H9 (cell line): Measurements from ENCODE around the gene CYB5B. TPM values are rescaled to one million over a fixed set of nuclear protein-coding genes. Genes with fewer than 3 reads are reported as not detected.
A peak's percentile ranks its signal among the peaks of the same experiment; 100 is the strongest.

ENCODE experiments used
- DNase-seq: peaks from one replicate; pipeline ENCODE4 v3.0.0-alpha.2; 2017
- H2AFZ ChIP-seq: one replicate; pipeline ENCODE4 v1.6.1; 2013; ENCODE audit warnings: mild to moderate bottlenecking, low read length, control low read depth, moderate library complexity
- H2AK5ac ChIP-seq: 2 replicates; pipeline ENCODE4 v1.6.1; 2013; ENCODE audit warnings: low read length, control low read depth, mixed read lengths; ENCODE audit not compliant: insufficient read length
- H2BK120ac ChIP-seq: one replicate; pipeline ENCODE4 v1.6.1; 2013; ENCODE audit warnings: low read depth, mild to moderate bottlenecking, low read length, control low read depth, inconsistent platforms; ENCODE audit not compliant: poor library complexity, severe bottlenecking
- H2BK12ac ChIP-seq: 2 replicates; pipeline ENCODE4 v1.6.1; 2013; ENCODE audit warnings: low read length, control low read depth, mixed read lengths, low read depth; ENCODE audit not compliant: insufficient read length
- H2BK15ac ChIP-seq: 2 replicates; pipeline ENCODE4 v1.6.1; 2013; ENCODE audit warnings: low read depth, low read length, control low read depth
- H2BK20ac ChIP-seq: one replicate; pipeline ENCODE4 v1.6.1; 2013; ENCODE audit warnings: low read depth, mild to moderate bottlenecking, low read length, control low read depth, inconsistent platforms; ENCODE audit not compliant: poor library complexity, severe bottlenecking
- H2BK5ac ChIP-seq: 2 replicates; pipeline ENCODE4 v1.6.1; 2013; ENCODE audit warnings: low read length, control low read depth, mixed read lengths; ENCODE audit not compliant: insufficient read length
- H3K14ac ChIP-seq: 2 replicates; pipeline ENCODE4 v1.6.1; 2013; ENCODE audit warnings: low read length, control low read depth; ENCODE audit not compliant: insufficient read depth
- H3K18ac ChIP-seq: 2 replicates; pipeline ENCODE4 v1.6.1; 2013; ENCODE audit warnings: low read depth, mild to moderate bottlenecking, mixed read lengths, low read length, control low read depth; ENCODE audit not compliant: insufficient read length
- H3K23ac ChIP-seq: 2 replicates; pipeline ENCODE4 v1.6.1; 2013; ENCODE audit warnings: low read length, control low read depth, mixed read lengths, low read depth; ENCODE audit not compliant: insufficient read length
- H3K23me2 ChIP-seq: 2 replicates; pipeline ENCODE4 v1.6.1; 2013; ENCODE audit warnings: low read depth, mild to moderate bottlenecking, mixed read lengths, low read length, control low read depth; ENCODE audit not compliant: insufficient read length, poor library complexity, severe bottlenecking
- H3K27ac ChIP-seq: 2 replicates; pipeline ENCODE4 v1.5.1; 2013; ENCODE audit warnings: low read length, control low read depth, mixed read lengths, low read depth; ENCODE audit not compliant: insufficient read length
- H3K27me3 ChIP-seq: 2 replicates; pipeline ENCODE4 v1.6.1; 2013; ENCODE audit warnings: low read length, control low read depth, inconsistent platforms; ENCODE audit not compliant: insufficient read depth
- H3K4ac ChIP-seq: 2 replicates; pipeline ENCODE4 v1.6.1; 2013; ENCODE audit warnings: low read depth, mild to moderate bottlenecking, control low read depth, inconsistent platforms, low read length, moderate library complexity
- H3K4me1 ChIP-seq: 2 replicates; pipeline ENCODE4 v1.6.1; 2013; ENCODE audit warnings: low read length, control low read depth, inconsistent platforms; ENCODE audit not compliant: insufficient read depth
- H3K4me2 ChIP-seq: 2 replicates; pipeline ENCODE4 v1.6.1; 2013; ENCODE audit warnings: low read length, control low read depth, mixed read lengths; ENCODE audit not compliant: insufficient read length, insufficient read depth
- H3K56ac ChIP-seq: 2 replicates; pipeline ENCODE4 v1.6.1; 2013; ENCODE audit warnings: low read depth, mild to moderate bottlenecking, mixed read lengths, low read length, control low read depth; ENCODE audit not compliant: insufficient read length
- H3K79me1 ChIP-seq: 2 replicates; pipeline ENCODE4 v1.6.1; 2013; ENCODE audit warnings: low read depth, mild to moderate bottlenecking, moderate library complexity, low read length, control low read depth, inconsistent platforms; ENCODE audit not compliant: insufficient read depth, poor library complexity, severe bottlenecking
- H3K79me2 ChIP-seq: 2 replicates; pipeline ENCODE4 v1.6.1; 2013; ENCODE audit warnings: low read length, control low read depth, inconsistent platforms; ENCODE audit not compliant: insufficient read depth
- H3K9ac ChIP-seq: 2 replicates; pipeline ENCODE4 v1.6.1; 2013; ENCODE audit warnings: low read length, control low read depth, mixed read lengths; ENCODE audit not compliant: insufficient read length; ENCODE audit errors: extremely low read depth
- H3K9me3 ChIP-seq: one replicate; pipeline ENCODE4 v1.6.1; 2013; ENCODE audit warnings: low read depth, low read length, inconsistent platforms; ENCODE audit not compliant: control insufficient read depth
- H3T11ph ChIP-seq: one replicate; pipeline ENCODE4 v1.6.1; 2013; ENCODE audit warnings: mild to moderate bottlenecking, low read length, control low read depth, inconsistent platforms
- H4K20me1 ChIP-seq: one replicate; pipeline ENCODE4 v1.6.1; 2013; ENCODE audit not compliant: control insufficient read depth, insufficient read length, insufficient read depth
- H4K5ac ChIP-seq: 2 replicates; pipeline ENCODE4 v1.6.1; 2013; ENCODE audit warnings: low read depth, mild to moderate bottlenecking, mixed read lengths, low read length, control low read depth; ENCODE audit not compliant: insufficient read length
- H4K8ac ChIP-seq: replicated peaks from 2 replicates; pipeline ENCODE4 v1.6.1; 2013; ENCODE audit warnings: low read length, control low read depth, mixed read lengths, low read depth; ENCODE audit not compliant: insufficient read length
- H4K91ac ChIP-seq: 2 replicates; pipeline ENCODE4 v1.6.1; 2013; ENCODE audit warnings: low read depth, mild to moderate bottlenecking, moderate library complexity, mixed read lengths, low read length, control low read depth; ENCODE audit not compliant: insufficient read length
- H3K27ac Mint-ChIP-seq, 3 experiments: 2 replicates in 2 of 3; 3 replicates in 1 of 3; pipeline ENCODE4 v1.8.0; 2020 to 2021; ENCODE audit warnings: mixed read lengths in 3 of 3, mild to moderate bottlenecking in 1 of 3, moderate library complexity in 1 of 3
- H3K27me3 Mint-ChIP-seq: 2 replicates; pipeline ENCODE4 v1.8.0; 2021; ENCODE audit warnings: low read depth, mild to moderate bottlenecking, moderate library complexity, mixed read lengths
- H3K36me3 Mint-ChIP-seq, 3 experiments: 2 replicates in 2 of 3; 3 replicates in 1 of 3; pipeline ENCODE4 v1.8.0; 2020 to 2021; ENCODE audit warnings: low read depth in 3 of 3, mixed read lengths in 3 of 3; ENCODE audit not compliant: insufficient read depth in 1 of 3
- H3K4me1 Mint-ChIP-seq, 2 experiments: 2 replicates each; pipeline ENCODE4 v1.8.0; 2020; ENCODE audit warnings: mixed read lengths in 2 of 2
- H3K4me3 Mint-ChIP-seq, 2 experiments: 2 replicates in 1 of 2; 3 replicates in 1 of 2; pipeline ENCODE4 v1.8.0; 2020 to 2021; ENCODE audit warnings: mild to moderate bottlenecking in 2 of 2, mixed read lengths in 2 of 2, moderate library complexity in 1 of 2
- H3K9me3 Mint-ChIP-seq, 2 experiments: 2 replicates in 1 of 2; 3 replicates in 1 of 2; pipeline ENCODE4 v1.8.0; 2020; ENCODE audit warnings: mild to moderate bottlenecking in 2 of 2, mixed read lengths in 2 of 2, moderate library complexity in 1 of 2
- WGBS: extraction: QIAGEN DNeasy Blood & Tissue Kit; methylation state at CpG from one replicate; pipeline ENCODE4 v1.1.7; 2013; ENCODE audit warnings: missing lambda C conversion rate, low lambda C conversion rate, mixed read lengths; ENCODE audit not compliant: insufficient read length; ENCODE audit errors: extremely low coverage; 5-methylcytosine and 5-hydroxymethylcytosine counted together
- total RNA-seq: library from RNA; stranded (reverse); gene quantifications from 2 replicates; pipeline ENCODE4 v1.2.1, GENCODE V29; 2021
- TF ChIP-seq, protein P1 (sequence below): fragments of 200-600 bp; sonication (generic); conservative IDR thresholded peaks from 3 replicates; pipeline ENCODE4 v1.8.0; 2021; ENCODE audit warnings: antibody characterized with exemption, mild to moderate bottlenecking

Gene CYB5B
- total RNA-seq, 1 experiment from 2014 or later, result 126 TPM

DNA sequence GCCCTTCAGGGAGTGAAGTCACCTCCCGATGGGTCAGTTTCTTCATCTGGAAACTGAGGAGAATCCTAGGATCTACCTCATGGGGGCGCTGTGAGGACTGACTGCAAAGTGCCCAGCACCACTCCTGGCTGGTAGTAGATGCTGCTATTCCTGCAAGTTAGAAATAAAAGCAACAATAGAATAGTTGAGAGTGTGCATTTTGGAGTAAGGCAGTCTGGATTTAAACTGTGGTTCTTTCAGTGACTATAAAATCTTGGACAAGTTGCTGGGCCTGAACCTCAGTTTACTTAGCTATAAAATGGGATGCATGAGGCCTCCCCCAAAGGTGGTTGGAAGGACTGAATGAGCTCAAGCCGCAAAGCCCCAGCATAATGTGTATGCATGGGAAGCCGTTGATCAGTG lies 70.6 kb downstream of the CYB5B start:
- Histone ChIP-seq H3K4me2 (no peak overlapping the region), H3K14ac (no peak overlapping the region), H2BK12ac (no peak overlapping the region), H2BK120ac (no peak overlapping the region), H2BK20ac (no peak overlapping the region), H3K9me3 (no peaks in the 10 kb centered on the region), H3K27me3 (no peaks in the 10 kb centered on the region), H2BK5ac (no peak overlapping the region), H3K4me1 (no peaks in the 10 kb centered on the region), H2BK15ac (no peak overlapping the region), H3K18ac (no peak overlapping the region), H3T11ph (no peak overlapping the region), H3K79me1 (no peaks in the 10 kb centered on the region), H3K23ac (no peak overlapping the region), H3K4ac (no peak overlapping the region), H4K5ac (no peak overlapping the region), H3K27ac (no peak overlapping the region), H3K79me2 (no peaks in the 10 kb centered on the region), H3K23me2 (no peaks in the 10 kb centered on the region), H3K56ac (no peak overlapping the region), H4K8ac (no peak overlapping the region), H2AFZ (no peak overlapping the region), H4K20me1 (no peaks in the 10 kb centered on the region), H3K9ac (no peak overlapping the region), H4K91ac (no peak overlapping the region), H2AK5ac (no peak overlapping the region)
- no CpG with 5 or more reads among the region's 4 CpGs for WGBS
- peak; percentile 74 for DNase-seq
- TF ChIP-seq, protein P1, sequence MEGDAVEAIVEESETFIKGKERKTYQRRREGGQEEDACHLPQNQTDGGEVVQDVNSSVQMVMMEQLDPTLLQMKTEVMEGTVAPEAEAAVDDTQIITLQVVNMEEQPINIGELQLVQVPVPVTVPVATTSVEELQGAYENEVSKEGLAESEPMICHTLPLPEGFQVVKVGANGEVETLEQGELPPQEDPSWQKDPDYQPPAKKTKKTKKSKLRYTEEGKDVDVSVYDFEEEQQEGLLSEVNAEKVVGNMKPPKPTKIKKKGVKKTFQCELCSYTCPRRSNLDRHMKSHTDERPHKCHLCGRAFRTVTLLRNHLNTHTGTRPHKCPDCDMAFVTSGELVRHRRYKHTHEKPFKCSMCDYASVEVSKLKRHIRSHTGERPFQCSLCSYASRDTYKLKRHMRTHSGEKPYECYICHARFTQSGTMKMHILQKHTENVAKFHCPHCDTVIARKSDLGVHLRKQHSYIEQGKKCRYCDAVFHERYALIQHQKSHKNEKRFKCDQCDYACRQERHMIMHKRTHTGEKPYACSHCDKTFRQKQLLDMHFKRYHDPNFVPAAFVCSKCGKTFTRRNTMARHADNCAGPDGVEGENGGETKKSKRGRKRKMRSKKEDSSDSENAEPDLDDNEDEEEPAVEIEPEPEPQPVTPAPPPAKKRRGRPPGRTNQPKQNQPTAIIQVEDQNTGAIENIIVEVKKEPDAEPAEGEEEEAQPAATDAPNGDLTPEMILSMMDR, result peak; percentile 81
- H3K4me3 Mint-ChIP-seq, result no peak overlapping the region
- peaks cover 11 to 22% of the 10 kb centered on the region in 2 experiments for H3K4me1 Mint-ChIP-seq
- no peaks in the 10 kb centered on the region for H3K36me3 Mint-ChIP-seq
- H3K27ac Mint-ChIP-seq, result no peak overlapping the region
- no peaks in the 10 kb centered on the region for H3K9me3 Mint-ChIP-seq
- no peaks in the 10 kb centered on the region; the same call in 1 of the 2 replicates for H3K27me3 Mint-ChIP-seq
